Measurements from ENCODE around the gene CEACAM16.

DNA sequence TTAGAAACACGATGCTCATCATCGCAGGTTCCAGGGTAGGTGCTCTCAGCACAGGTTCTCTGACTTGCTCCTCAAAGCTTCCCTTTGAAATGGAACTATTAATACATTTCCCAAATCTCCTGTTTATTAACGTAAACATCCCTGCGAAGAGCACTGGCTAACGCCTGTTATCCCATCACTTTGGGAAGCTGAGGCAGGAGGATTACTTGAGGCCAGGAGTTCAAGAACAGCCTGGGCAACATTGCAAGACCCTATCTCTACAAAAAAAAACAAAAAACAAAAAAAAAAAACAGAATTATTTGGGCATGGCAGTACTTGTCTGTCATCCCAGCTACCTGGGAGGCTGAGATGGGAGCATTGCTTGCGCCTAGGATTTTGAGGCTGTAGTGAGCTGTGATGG, 18.7 kb downstream of the CEACAM16 start:
- no peak for TF ChIP-seq ZNF791 (tag by site-specific recombination; IDR thresholded peaks at IDR 0.05)
- TF ChIP-seq, protein P1, sequence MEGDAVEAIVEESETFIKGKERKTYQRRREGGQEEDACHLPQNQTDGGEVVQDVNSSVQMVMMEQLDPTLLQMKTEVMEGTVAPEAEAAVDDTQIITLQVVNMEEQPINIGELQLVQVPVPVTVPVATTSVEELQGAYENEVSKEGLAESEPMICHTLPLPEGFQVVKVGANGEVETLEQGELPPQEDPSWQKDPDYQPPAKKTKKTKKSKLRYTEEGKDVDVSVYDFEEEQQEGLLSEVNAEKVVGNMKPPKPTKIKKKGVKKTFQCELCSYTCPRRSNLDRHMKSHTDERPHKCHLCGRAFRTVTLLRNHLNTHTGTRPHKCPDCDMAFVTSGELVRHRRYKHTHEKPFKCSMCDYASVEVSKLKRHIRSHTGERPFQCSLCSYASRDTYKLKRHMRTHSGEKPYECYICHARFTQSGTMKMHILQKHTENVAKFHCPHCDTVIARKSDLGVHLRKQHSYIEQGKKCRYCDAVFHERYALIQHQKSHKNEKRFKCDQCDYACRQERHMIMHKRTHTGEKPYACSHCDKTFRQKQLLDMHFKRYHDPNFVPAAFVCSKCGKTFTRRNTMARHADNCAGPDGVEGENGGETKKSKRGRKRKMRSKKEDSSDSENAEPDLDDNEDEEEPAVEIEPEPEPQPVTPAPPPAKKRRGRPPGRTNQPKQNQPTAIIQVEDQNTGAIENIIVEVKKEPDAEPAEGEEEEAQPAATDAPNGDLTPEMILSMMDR (tag by site-specific recombination; IDR thresholded peaks at IDR 0.05): no peak
- TF ChIP-seq, protein P2, sequence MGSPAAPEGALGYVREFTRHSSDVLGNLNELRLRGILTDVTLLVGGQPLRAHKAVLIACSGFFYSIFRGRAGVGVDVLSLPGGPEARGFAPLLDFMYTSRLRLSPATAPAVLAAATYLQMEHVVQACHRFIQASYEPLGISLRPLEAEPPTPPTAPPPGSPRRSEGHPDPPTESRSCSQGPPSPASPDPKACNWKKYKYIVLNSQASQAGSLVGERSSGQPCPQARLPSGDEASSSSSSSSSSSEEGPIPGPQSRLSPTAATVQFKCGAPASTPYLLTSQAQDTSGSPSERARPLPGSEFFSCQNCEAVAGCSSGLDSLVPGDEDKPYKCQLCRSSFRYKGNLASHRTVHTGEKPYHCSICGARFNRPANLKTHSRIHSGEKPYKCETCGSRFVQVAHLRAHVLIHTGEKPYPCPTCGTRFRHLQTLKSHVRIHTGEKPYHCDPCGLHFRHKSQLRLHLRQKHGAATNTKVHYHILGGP (tag by site-specific recombination; IDR thresholded peaks at IDR 0.05): no peak
- no peak for TF ChIP-seq ZNF146 (tag by site-specific recombination; IDR thresholded peaks at IDR 0.05)
- TF ChIP-seq ZNF629 (tag by site-specific recombination; IDR thresholded peaks at IDR 0.05): no peak
- TF ChIP-seq ZFP3 (tag by site-specific recombination; IDR thresholded peaks at IDR 0.05; ENCODE audit: low read depth): no peak
- no peak for TF ChIP-seq ZNF292 (tag by site-specific recombination; IDR thresholded peaks at IDR 0.05; ENCODE audit: borderline replicate concordance, low read depth)
